ENCODE measurements around the gene CTXND1.

- TF ChIP-seq CTCF (conservative IDR thresholded peaks at IDR 0.05; ENCODE audit: low read length): peak; percentile 83
- TF ChIP-seq EZH2phosphoT487 (IDR thresholded peaks at IDR 0.05; ENCODE audit: borderline replicate concordance, low read depth, low read length): no peak
Observed at GRCh38 chr15:80173022-80173759, 78.8 kb downstream of the CTXND1 start.

Measured in OCI-LY7 (cell line).